GM19023 (cell line): ENCODE results near the gene BTBD9.
A peak's percentile ranks its signal among the peaks of the same experiment; 100 is the strongest.
"Not testable (repeated sequence)": the region's sequence is repeated elsewhere in the genome, so short reads cannot be mapped to it uniquely, and the experiment has no call there.

ENCODE experiments used
- ATAC-seq: cut with Tn5 transposase; IDR thresholded peaks from one replicate; pipeline ENCODE4 v1.9.1; 2021; ENCODE audit warnings: mild to moderate bottlenecking, moderate library complexity; ENCODE audit not compliant: unreplicated experiment

Gene BTBD9

GRCh38 chr6:38350942-38351341 lies 288.8 kb downstream of the BTBD9 start:
- ATAC-seq, result no peak

GRCh38 chr6:38350220-38350619 lies 289.5 kb downstream of the BTBD9 start:
- ATAC-seq, result no peak

GRCh38 chr6:38349795-38350194 lies 289.9 kb downstream of the BTBD9 start:
- ATAC-seq, result no peak

- ATAC-seq, result no peak
Observed at GRCh38 chr6:38349221-38349620, 290.5 kb downstream of the BTBD9 start.

- no peak for ATAC-seq
Observed at GRCh38 chr6:38348371-38348770, 291.4 kb downstream of the BTBD9 start.

- ATAC-seq, result not testable (repeated sequence)
Observed at GRCh38 chr6:38347829-38348228, 291.9 kb downstream of the BTBD9 start.

GRCh38 chr6:38346291-38347079 lies 293.2 kb downstream of the BTBD9 start:
- no peak for ATAC-seq

GRCh38 chr6:38345586-38345985 lies 294.1 kb downstream of the BTBD9 start:
- ATAC-seq, result no peak

GRCh38 chr6:38341496-38341895 lies 298.2 kb downstream of the BTBD9 start:
- ATAC-seq, result no peak

GRCh38 chr6:38339914-38340313 lies 299.8 kb downstream of the BTBD9 start:
- no peak for ATAC-seq

GRCh38 chr6:38337819-38338465 lies 301.8 kb downstream of the BTBD9 start:
- no peak for ATAC-seq

GRCh38 chr6:38336922-38337321 lies 302.8 kb downstream of the BTBD9 start:
- no peak for ATAC-seq

- ATAC-seq, result no peak
Observed at GRCh38 chr6:38326837-38327236, 312.9 kb downstream of the BTBD9 start.

GRCh38 chr6:38323216-38323615 lies 316.5 kb downstream of the BTBD9 start:
- ATAC-seq, result no peak

- no peak for ATAC-seq
Observed at GRCh38 chr6:38322138-38322537, 317.6 kb downstream of the BTBD9 start.

- ATAC-seq, result peak; percentile 75
Observed at GRCh38 chr6:38320843-38321242, 318.9 kb downstream of the BTBD9 start.

GRCh38 chr6:38320358-38320757 lies 319.4 kb downstream of the BTBD9 start:
- ATAC-seq, result no peak

GRCh38 chr6:38319256-38320212 lies 320.2 kb downstream of the BTBD9 start:
- ATAC-seq, result no peak

GRCh38 chr6:38316099-38316868 lies 323.4 kb downstream of the BTBD9 start:
- no peak for ATAC-seq

- no peak for ATAC-seq
Observed at GRCh38 chr6:38311201-38311600, 328.5 kb downstream of the BTBD9 start.

GRCh38 chr6:38310061-38310460 lies 329.7 kb downstream of the BTBD9 start:
- no peak for ATAC-seq
